SU-DHL-6 (cell line): ENCODE data around the gene IVNS1ABP.

Source experiments
- H2AFZ ChIP-seq: fragments of 200-600 bp; sonication (generic); 2 replicates; pipeline ENCODE4 v1.6.1; 2014; ENCODE audit warnings: low read depth, mild to moderate bottlenecking, moderate library complexity, mixed read lengths, antibody characterized with exemption, low read length; ENCODE audit not compliant: severe bottlenecking
- H3F3A ChIP-seq: fragments of 200-600 bp; shearing (Covaris generic); 2 replicates; pipeline ENCODE4 v1.6.0; 2016; ENCODE audit warnings: antibody characterized with exemption, mild to moderate bottlenecking; ENCODE audit not compliant: insufficient read depth
- H3K27ac ChIP-seq: fragments of 200-600 bp; sonication (generic); 2 replicates; pipeline ENCODE4 v1.5.1; 2016; ENCODE audit warnings: low read depth, mild to moderate bottlenecking, low read length, moderate library complexity, mixed read lengths
- H3K27me3 ChIP-seq: fragments of 200-600 bp; sonication (generic), shearing (Covaris generic); 2 replicates; pipeline ENCODE4 v1.6.0; 2014; ENCODE audit warnings: mild to moderate bottlenecking, low read length
- H3K36me3 ChIP-seq: fragments of 200-600 bp; sonication (generic); 2 replicates; pipeline ENCODE4 v1.6.1; 2014; ENCODE audit warnings: mild to moderate bottlenecking, low read length, mixed read lengths
- H3K4me2 ChIP-seq: fragments of 300-600, 200-600 bp; shearing (Covaris generic), sonication (generic); 2 replicates; pipeline ENCODE4 v1.6.0; 2014; ENCODE audit warnings: low read length, low read depth, mild to moderate bottlenecking; ENCODE audit not compliant: poor library complexity, severe bottlenecking
- H3K4me3 ChIP-seq: fragments of 200-600 bp; sonication (generic); 2 replicates; pipeline ENCODE4 v1.5.1; 2014; ENCODE audit warnings: antibody characterized with exemption, low read length, mild to moderate bottlenecking, mixed read lengths; ENCODE audit not compliant: insufficient read depth, poor library complexity, severe bottlenecking
- H3K79me2 ChIP-seq: fragments of 200-600 bp; sonication (generic); 2 replicates; pipeline ENCODE4 v1.6.1; 2014; ENCODE audit warnings: mild to moderate bottlenecking, low read length, moderate library complexity; ENCODE audit not compliant: insufficient read depth
- H3K9ac ChIP-seq: fragments of 200-600 bp; sonication (generic); 2 replicates; pipeline ENCODE4 v1.7.0; 2014; ENCODE audit warnings: mild to moderate bottlenecking, low read length
- H3K9me2 ChIP-seq: fragments of 200-600 bp; sonication (generic); replicated peaks from 2 replicates; pipeline ENCODE4 v1.6.1; 2014; ENCODE audit warnings: low read length; ENCODE audit not compliant: insufficient read depth
- H3K9me3 ChIP-seq: fragments of 200-600 bp; sonication (generic); 2 replicates; pipeline ENCODE4 v1.6.1; 2014; ENCODE audit warnings: low read length, mixed read lengths; ENCODE audit not compliant: insufficient read depth
- H4K20me1 ChIP-seq: fragments of 200-600 bp; sonication (generic); 2 replicates; pipeline ENCODE4 v1.6.1; 2014; ENCODE audit warnings: low read depth, mild to moderate bottlenecking, antibody characterized with exemption, low read length, moderate library complexity, mixed read lengths
- EZH2phosphoT487 ChIP-seq: fragments of 200-600 bp; sonication (generic), shearing (Covaris generic); conservative IDR thresholded peaks from 2 replicates; pipeline ENCODE4 v1.6.1; 2018; ENCODE audit warnings: mild to moderate bottlenecking, antibody characterized with exemption, low read length, moderate library complexity, mixed read lengths
- TF ChIP-seq, protein P1 (sequence below): fragments of 200-600 bp; sonication (generic); IDR thresholded peaks from one replicate; pipeline ENCODE4 v1.5.1; 2017; ENCODE audit warnings: antibody characterized with exemption, mild to moderate bottlenecking, low read length, moderate library complexity; ENCODE audit not compliant: insufficient read depth, poor library complexity, severe bottlenecking

Gene IVNS1ABP

GRCh38 chr1:185288435-185288834 is 28.6 kb downstream of the IVNS1ABP start:
- no peaks in the 10 kb centered on the region for H3K9me3 ChIP-seq
- H2AFZ ChIP-seq: no peak overlapping the region
- no peaks in the 10 kb centered on the region for H3K9me2 ChIP-seq
- TF ChIP-seq, protein P1, sequence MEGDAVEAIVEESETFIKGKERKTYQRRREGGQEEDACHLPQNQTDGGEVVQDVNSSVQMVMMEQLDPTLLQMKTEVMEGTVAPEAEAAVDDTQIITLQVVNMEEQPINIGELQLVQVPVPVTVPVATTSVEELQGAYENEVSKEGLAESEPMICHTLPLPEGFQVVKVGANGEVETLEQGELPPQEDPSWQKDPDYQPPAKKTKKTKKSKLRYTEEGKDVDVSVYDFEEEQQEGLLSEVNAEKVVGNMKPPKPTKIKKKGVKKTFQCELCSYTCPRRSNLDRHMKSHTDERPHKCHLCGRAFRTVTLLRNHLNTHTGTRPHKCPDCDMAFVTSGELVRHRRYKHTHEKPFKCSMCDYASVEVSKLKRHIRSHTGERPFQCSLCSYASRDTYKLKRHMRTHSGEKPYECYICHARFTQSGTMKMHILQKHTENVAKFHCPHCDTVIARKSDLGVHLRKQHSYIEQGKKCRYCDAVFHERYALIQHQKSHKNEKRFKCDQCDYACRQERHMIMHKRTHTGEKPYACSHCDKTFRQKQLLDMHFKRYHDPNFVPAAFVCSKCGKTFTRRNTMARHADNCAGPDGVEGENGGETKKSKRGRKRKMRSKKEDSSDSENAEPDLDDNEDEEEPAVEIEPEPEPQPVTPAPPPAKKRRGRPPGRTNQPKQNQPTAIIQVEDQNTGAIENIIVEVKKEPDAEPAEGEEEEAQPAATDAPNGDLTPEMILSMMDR: no peak
- no peak for TF ChIP-seq EZH2phosphoT487
- no peak overlapping the region for H3K4me2 ChIP-seq
- H3K27me3 ChIP-seq: no peaks in the 10 kb centered on the region
- H3F3A ChIP-seq: peaks cover 8% of the 10 kb centered on the region; the same call in 1 of the 2 replicates
- H3K36me3 ChIP-seq: no peaks in the 10 kb centered on the region
- H3K27ac ChIP-seq: no peak overlapping the region
- H3K9ac ChIP-seq: no peak overlapping the region
- no peak overlapping the region for H3K4me3 ChIP-seq
- no peaks in the 10 kb centered on the region for H3K79me2 ChIP-seq
- no peaks in the 10 kb centered on the region for H4K20me1 ChIP-seq

DNA sequence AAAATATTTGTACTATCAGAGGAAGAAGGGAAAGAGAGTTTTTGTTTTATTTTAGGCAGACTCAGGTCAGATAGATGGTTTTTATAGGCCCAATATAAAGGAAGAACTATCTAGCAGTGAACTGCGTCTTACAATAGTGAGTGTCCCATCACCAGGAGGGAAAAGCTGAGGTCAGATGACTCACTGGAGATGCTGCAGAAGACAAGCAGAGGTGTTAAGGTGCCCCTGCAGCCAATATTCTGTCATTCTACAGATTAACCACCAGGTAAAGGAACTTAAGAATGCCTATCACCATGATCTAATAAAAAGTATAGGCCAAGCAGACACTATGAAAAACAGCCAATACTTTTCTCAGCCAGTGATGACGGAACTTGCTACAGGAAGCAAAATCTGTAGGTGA is 29.6 kb downstream of the IVNS1ABP start:
- H3K9me3 ChIP-seq: no peaks in the 10 kb centered on the region
- no peaks in the 10 kb centered on the region for H3K36me3 ChIP-seq
- H3K9ac ChIP-seq: no peak overlapping the region
- no peaks in the 10 kb centered on the region for H4K20me1 ChIP-seq
- H3K27ac ChIP-seq: no peak overlapping the region
- H2AFZ ChIP-seq: no peak overlapping the region
- H3K9me2 ChIP-seq: no peaks in the 10 kb centered on the region
- H3K79me2 ChIP-seq: no peaks in the 10 kb centered on the region
- no peaks in the 10 kb centered on the region for H3K27me3 ChIP-seq
- H3K4me2 ChIP-seq: no peak overlapping the region
- TF ChIP-seq, protein P1: no peak
- TF ChIP-seq EZH2phosphoT487: no peak
- peaks cover 8% of the 10 kb centered on the region; the same call in 1 of the 2 replicates for H3F3A ChIP-seq
- H3K4me3 ChIP-seq: no peak overlapping the region

DNA sequence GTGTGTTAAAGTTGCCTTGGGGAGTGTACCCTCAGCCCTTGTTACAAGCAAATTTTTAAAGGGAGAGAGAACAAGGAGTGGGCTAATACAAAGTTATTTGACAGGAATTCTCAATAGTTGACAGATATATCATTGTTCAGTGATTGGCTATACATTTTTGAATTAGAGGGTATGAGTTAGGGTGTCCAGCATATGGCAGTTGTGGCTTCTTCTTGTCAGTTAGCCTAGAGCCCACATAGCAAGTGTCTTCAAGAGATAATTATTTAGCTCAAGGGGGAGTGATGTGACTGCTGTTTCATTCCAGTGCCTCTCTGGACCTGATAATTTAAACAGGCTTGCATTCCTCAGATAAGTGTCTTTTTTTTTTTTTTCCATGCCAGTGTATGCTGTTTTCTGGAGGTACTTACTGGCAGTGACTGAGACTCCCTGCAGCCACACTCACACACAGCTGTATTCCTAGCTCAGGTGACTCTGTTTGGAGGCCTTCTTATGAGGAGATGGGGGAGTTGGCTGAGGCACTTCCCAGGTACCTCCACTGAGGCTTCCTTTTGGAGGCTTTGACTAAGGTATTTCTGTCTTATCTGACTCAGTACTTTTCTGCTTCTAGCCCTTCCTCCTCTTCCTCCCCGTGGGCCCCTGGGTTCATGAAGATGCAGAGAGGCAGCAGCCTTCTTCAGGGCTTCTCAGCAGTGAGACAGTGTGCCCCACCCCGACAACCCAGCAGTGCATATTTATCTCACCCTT is 32.3 kb downstream of the IVNS1ABP start:
- Histone ChIP-seq H3K9me2 (no peaks in the 10 kb centered on the region), H2AFZ (no peak overlapping the region)

More for the DNA sequence above, 32.3 kb downstream of the IVNS1ABP start:
- Histone ChIP-seq H3K9me3 (no peaks in the 10 kb centered on the region), H3K4me3 (no peak overlapping the region), H3K36me3 (no peaks in the 10 kb centered on the region), H4K20me1 (no peaks in the 10 kb centered on the region), H3K79me2 (no peaks in the 10 kb centered on the region), H3K27me3 (no peaks in the 10 kb centered on the region), H3K27ac (no peak overlapping the region), H3K9ac (no peak overlapping the region), H3F3A (no peaks in the 10 kb centered on the region), H3K4me2 (no peak overlapping the region)
- TF ChIP-seq, protein P1: no peak
- TF ChIP-seq EZH2phosphoT487: no peak
